ENCODE measurements around the gene EXOSC9. TPM values are rescaled to one million over a fixed set of nuclear protein-coding genes. Genes with fewer than 3 reads are reported as not detected.

The EXOSC9 gene
- total and polyA plus RNA-seq, 2 donors from 2014 or later, result 17.6 to 19.9 TPM

- intact Hi-C loops (cut with DNase I), result no loop called here
- DNase-seq, result no peak
- Histone ChIP-seq H3K4me1 (ENCODE audit: control insufficient read depth in 2 of 3, insufficient read depth in 2 of 3, low read depth in 1 of 3, low read length in 3 of 3) (no peaks in the 10 kb centered on the region), H3K4me3 (ENCODE audit: low read length in 3 of 3) (no peak overlapping the region), H3K9me3 (ENCODE audit: control insufficient read depth in 2 of 3, insufficient read depth in 1 of 3, low read length in 3 of 3) (peaks cover 0 to 2% (median 0%) of the 10 kb centered on the region in 3 donors), H3K27me3 (ENCODE audit: control insufficient read depth, insufficient read depth, low read length) (no peaks in the 10 kb centered on the region), H3K9ac (ENCODE audit: low read length in 3 of 3) (no peak overlapping the region), H3K36me3 (ENCODE audit: control insufficient read depth in 2 of 3, insufficient read depth in 3 of 3, low read length in 3 of 3) (no peaks in the 10 kb centered on the region), H3K27ac (ENCODE audit: low read depth in 2 of 2, low read length in 2 of 2) (no peak overlapping the region)
- no peak for FAIRE-seq
- TF ChIP-seq CTCF (IDR thresholded peaks at IDR 0.05; ENCODE audit: borderline replicate concordance, extremely low read depth, insufficient read depth), result no peak
These were observed 16.1 kb upstream of the EXOSC9 start for GRCh38 chr4:121784975-121785374.

- Histone ChIP-seq H3K27ac (ENCODE audit: low read depth in 2 of 2, low read length in 2 of 2) (no peak overlapping the region), H3K4me3 (ENCODE audit: low read length in 3 of 3) (no peak overlapping the region), H3K9me3 (ENCODE audit: control insufficient read depth in 2 of 3, insufficient read depth in 1 of 3, low read length in 3 of 3) (peaks cover 0 to 2% (median 0%) of the 10 kb centered on the region in 3 donors), H3K9ac (ENCODE audit: low read length in 3 of 3) (no peak overlapping the region), H3K4me1 (ENCODE audit: control insufficient read depth in 2 of 3, insufficient read depth in 2 of 3, low read depth in 1 of 3, low read length in 3 of 3) (no peaks in the 10 kb centered on the region), H3K27me3 (ENCODE audit: control insufficient read depth, insufficient read depth, low read length) (no peaks in the 10 kb centered on the region), H3K36me3 (ENCODE audit: control insufficient read depth in 2 of 3, insufficient read depth in 3 of 3, low read length in 3 of 3) (no peaks in the 10 kb centered on the region)
- FAIRE-seq (no peak), DNase-seq (no peak)
- intact Hi-C loops (cut with DNase I), result no loop called here
- no peak for TF ChIP-seq CTCF (IDR thresholded peaks at IDR 0.05; ENCODE audit: borderline replicate concordance, extremely low read depth, insufficient read depth)
These were observed 15.6 kb upstream of the EXOSC9 start for GRCh38 chr4:121785479-121785878.

GRCh38 chr4:121786221-121786620, 14.9 kb upstream of the EXOSC9 start:
- H3K27ac ChIP-seq (ENCODE audit: low read depth in 2 of 2, low read length in 2 of 2), result no peak overlapping the region
- no peaks in the 10 kb centered on the region for H3K36me3 ChIP-seq (ENCODE audit: control insufficient read depth in 2 of 3, insufficient read depth in 3 of 3, low read length in 3 of 3)
- no peak overlapping the region for H3K9ac ChIP-seq (ENCODE audit: low read length in 3 of 3)
- peaks cover 0 to 2% (median 0%) of the 10 kb centered on the region in 3 donors for H3K9me3 ChIP-seq (ENCODE audit: control insufficient read depth in 2 of 3, insufficient read depth in 1 of 3, low read length in 3 of 3)
- FAIRE-seq (no peak), DNase-seq (no peak)
- intact Hi-C loops (cut with DNase I), result no loop called here
- H3K4me3 ChIP-seq (ENCODE audit: low read length in 3 of 3), result no peak overlapping the region
- no peaks in the 10 kb centered on the region for H3K4me1 ChIP-seq (ENCODE audit: control insufficient read depth in 2 of 3, insufficient read depth in 2 of 3, low read depth in 1 of 3, low read length in 3 of 3)
- no peaks in the 10 kb centered on the region for H3K27me3 ChIP-seq (ENCODE audit: control insufficient read depth, insufficient read depth, low read length)
- no peak for TF ChIP-seq CTCF (IDR thresholded peaks at IDR 0.05; ENCODE audit: borderline replicate concordance, extremely low read depth, insufficient read depth)

- Histone ChIP-seq H3K4me3 (ENCODE audit: low read length in 3 of 3) (no peak overlapping the region), H3K27me3 (ENCODE audit: control insufficient read depth, insufficient read depth, low read length) (no peaks in the 10 kb centered on the region), H3K36me3 (ENCODE audit: control insufficient read depth in 2 of 3, insufficient read depth in 3 of 3, low read length in 3 of 3) (no peaks in the 10 kb centered on the region), H3K9me3 (ENCODE audit: control insufficient read depth in 2 of 3, insufficient read depth in 1 of 3, low read length in 3 of 3) (peaks cover 0 to 2% (median 0%) of the 10 kb centered on the region in 3 donors), H3K27ac (ENCODE audit: low read depth in 2 of 2, low read length in 2 of 2) (no peak overlapping the region), H3K4me1 (ENCODE audit: control insufficient read depth in 2 of 3, insufficient read depth in 2 of 3, low read depth in 1 of 3, low read length in 3 of 3) (no peaks in the 10 kb centered on the region), H3K9ac (ENCODE audit: low read length in 3 of 3) (no peak overlapping the region)
- intact Hi-C loops (cut with DNase I), result no loop called here
- no peak for TF ChIP-seq CTCF (IDR thresholded peaks at IDR 0.05; ENCODE audit: borderline replicate concordance, extremely low read depth, insufficient read depth)
- DNase-seq, result no peak
- no peak for FAIRE-seq
These were observed 12.2 kb upstream of the EXOSC9 start for GRCh38 chr4:121788896-121789295.
